B cell (primary cell): ENCODE results near the gene LIN7B. TPM values are rescaled to one million over a fixed set of nuclear protein-coding genes. Genes with fewer than 3 reads are reported as not detected.

Experiments used
- ATAC-seq: fragments of 200-7000 bp; cut with Tn5 transposase; one replicate; pipeline ENCODE4 v1.10.0; 2021; ENCODE audit warnings: low read depth, mild to moderate bottlenecking, moderate number of reproducible peaks, moderate library complexity
- CTCF ChIA-PET: fragments of 350-600 bp; sonication (Branson Sonifier 250); formaldehyde crosslinking; loops from one replicate; lab custom pipeline; 2021; ENCODE audit warnings: antibody characterized with exemption, inconsistent platforms; lab: Charles Lee
- POLR2A ChIA-PET: fragments of 350-600 bp; sonication (Branson Sonifier 250); formaldehyde crosslinking; loops from one replicate; lab custom pipeline; 2021; ENCODE audit warnings: antibody characterized with exemption; lab: Charles Lee
- DNase-seq: peaks from one replicate; pipeline ENCODE4 v3.0.0; 2013
- H2AFZ ChIP-seq: 2 replicates; pipeline ENCODE4 v1.6.1; 2012; ENCODE audit warnings: mild to moderate bottlenecking, low read depth, low read length; ENCODE audit not compliant: insufficient read depth, poor library complexity, severe bottlenecking
- H3K27ac ChIP-seq, 2 donors: 1 replicate in 1 of 2; 2 replicates in 1 of 2; pipeline ENCODE4 v1.5.1; 2012 to 2013; ENCODE audit warnings: low read length in 2 of 2, mild to moderate bottlenecking in 2 of 2, moderate library complexity in 1 of 2
- H3K27me3 ChIP-seq, 4 experiments: fragments of 200-600 bp in 1 of 4; sonication (generic) in 1 of 4; replicated peaks in 1 of 4; 1 replicate in 2 of 4; 2 replicates in 2 of 4; pipeline versions ENCODE4 v1.6.1 to v1.7.0; 2013 to 2016; ENCODE audit warnings: low read length in 3 of 4, mild to moderate bottlenecking in 2 of 4, mixed read lengths in 1 of 4, moderate library complexity in 1 of 4; ENCODE audit not compliant: insufficient read depth in 4 of 4, control insufficient read depth in 3 of 4; ENCODE audit errors: control extremely low read depth in 1 of 4
- H3K36me3 ChIP-seq, 2 experiments: replicated peaks in 1 of 2; 1 replicate in 1 of 2; 2 replicates in 1 of 2; pipeline versions ENCODE4 v1.6.1 to v1.7.1; 2013; ENCODE audit warnings: low read length in 1 of 2; ENCODE audit not compliant: insufficient read depth in 2 of 2, control insufficient read depth in 1 of 2; ENCODE audit errors: control extremely low read depth in 1 of 2, extremely low read depth in 1 of 2
- H3K4me1 ChIP-seq, 2 donors: fragments of 200-600 bp in 1 of 2; sonication (generic) in 1 of 2; 1 replicate in 1 of 2; 2 replicates in 1 of 2; pipeline versions ENCODE4 v1.5.1 to v1.6.1; 2013 to 2017; ENCODE audit warnings: low read length in 2 of 2; ENCODE audit not compliant: control insufficient read depth in 2 of 2, insufficient read depth in 2 of 2
- H3K4me2 ChIP-seq: replicated peaks from 2 replicates; pipeline ENCODE3; 2012; ENCODE audit warnings: mild to moderate bottlenecking, low read depth, low read length; ENCODE audit not compliant: poor library complexity, severe bottlenecking
- H3K4me3 ChIP-seq, 5 experiments: fragments of 200-600 bp in 1 of 5; sonication (generic) in 1 of 5; 1 replicate in 3 of 5; 2 replicates in 2 of 5; pipeline versions ENCODE4 v1.5.1 to v1.7.0; 2011 to 2016; ENCODE audit warnings: low read length in 4 of 5, mild to moderate bottlenecking in 4 of 5, low read depth in 2 of 5, control low read depth in 1 of 5, moderate library complexity in 1 of 5; ENCODE audit not compliant: insufficient read depth in 1 of 5; ENCODE audit errors: control extremely low read depth in 1 of 5, extremely low read depth in 1 of 5
- H3K79me2 ChIP-seq: fragments of 200-600 bp; sonication (generic); one replicate; pipeline ENCODE4 v1.6.0; 2016; ENCODE audit warnings: low read length; ENCODE audit not compliant: control insufficient read depth, insufficient read depth
- H3K9ac ChIP-seq: fragments of 200-600 bp; sonication (generic); 2 replicates; pipeline ENCODE4 v1.6.1; 2017; ENCODE audit warnings: mild to moderate bottlenecking, low read length, moderate library complexity
- H3K9me3 ChIP-seq, 3 donors: one replicate each; pipeline versions ENCODE4 v1.6.1 to v1.7.1; 2013; ENCODE audit warnings: low read length in 2 of 3; ENCODE audit not compliant: control insufficient read depth in 2 of 3, insufficient read depth in 1 of 3; ENCODE audit errors: control extremely low read depth in 1 of 3
- H4K20me1 ChIP-seq: 2 replicates; pipeline ENCODE4 v1.6.0; 2012; ENCODE audit warnings: mild to moderate bottlenecking, low read length; ENCODE audit not compliant: insufficient read depth, control insufficient read depth, poor library complexity, severe bottlenecking
- H3K27ac Mint-ChIP-seq: one replicate; pipeline ENCODE4 v1.8.0; 2021; ENCODE audit warnings: mixed read lengths
- H3K27me3 Mint-ChIP-seq: one replicate; pipeline ENCODE4 v1.8.0; 2021; ENCODE audit warnings: mixed read lengths
- H3K4me1 Mint-ChIP-seq: one replicate; pipeline ENCODE4 v1.8.0; 2021; ENCODE audit warnings: mixed read lengths
- H3K4me3 Mint-ChIP-seq: one replicate; pipeline ENCODE4 v1.8.0; 2021; ENCODE audit warnings: mixed read lengths
- H3K9me3 Mint-ChIP-seq: one replicate; pipeline ENCODE4 v1.8.0; 2022; ENCODE audit warnings: mixed read lengths; ENCODE audit not compliant: insufficient read depth
- CTCF ChIP-seq: fragments of 200-600 bp; IDR thresholded peaks from one replicate; pipeline ENCODE4 v1.8.0; 2022; ENCODE audit warnings: antibody characterized with exemption, mild to moderate bottlenecking
- EZH2 ChIP-seq: IDR thresholded peaks from 2 replicates; pipeline ENCODE4 v1.6.1; 2012; ENCODE audit warnings: borderline replicate concordance, low read depth, mild to moderate bottlenecking, moderate library complexity, low read length; ENCODE audit not compliant: insufficient read depth, poor library complexity, severe bottlenecking
- WGBS: methylation state at CpG from one replicate; pipeline ENCODE4 v1.1.5; 2013; ENCODE audit warnings: missing lambda C conversion rate; ENCODE audit not compliant: insufficient coverage; 5-methylcytosine and 5-hydroxymethylcytosine counted together
- intact Hi-C: fragments of 100-400 bp; cut with micrococcal nuclease; formaldehyde crosslinking; loops from one replicate; pipeline ENCODE4 v1.10.0; 2022
- polyA plus RNA-seq: library from polyadenylated mRNA; depleted of rRNA; stranded (reverse); fragments of >200 nt; gene quantifications from 2 replicates; pipeline ENCODE4 v1.2.3, GENCODE V29; 2012
- total RNA-seq, 2 donors: library from RNA; stranded (reverse); fragments of 120-200 nt in 1 of 2; gene quantifications; 1 replicate in 1 of 2; 2 replicates in 1 of 2; pipeline versions ENCODE4 v1.2.3 to v1.2.4, GENCODE V29; 2013 to 2022

Gene LIN7B
- total and polyA plus RNA-seq, 2 donors (not counting 1 experiment from before 2014, with no cell fraction given) = 7.4 to 12.4 TPM

- Mint-ChIP-seq H3K27me3 (peaks cover 6% of the 10 kb centered on the region), H3K27ac (peak within 1 kb of the TSS; percentile 93), H3K4me3 (peak within 1 kb of the TSS; percentile 90), H3K4me1 (peaks cover 41% of the 10 kb centered on the region), H3K9me3 (no peaks in the 10 kb centered on the region)
- TF ChIP-seq CTCF (peak; percentile 53), EZH2 (no peak)
- H3K27me3 ChIP-seq = peaks cover 0 to 11% (median 2%) of the 10 kb centered on the region in 4 experiments
- no peaks in the 10 kb centered on the region for H3K9me3 ChIP-seq
- peak within 1 kb of the TSS; percentile 39 to 88 (median 62) for H3K4me3 ChIP-seq
- CTCF ChIA-PET = interaction anchor here (1.0 to 5.6 kb wide), 4 partner anchors 12 to 323 kb away, joined by 3 to 33 read pairs (median 4); no protein-coding TSS in a partner anchor
- no peaks in the 10 kb centered on the region for H3K79me2 ChIP-seq
- WGBS = under 1% methylated on average over 85 of the region's 85 CpGs
- POLR2A ChIA-PET = interaction anchor here (1.5 kb wide), 1 partner anchor 9 kb away, joined by 9 read pairs; no protein-coding TSS in a partner anchor
- peak within 1 kb of the TSS; percentile 85 for H3K9ac ChIP-seq
- no peaks in the 10 kb centered on the region for H4K20me1 ChIP-seq
- ATAC-seq (peak; percentile 81), DNase-seq (peak; percentile 99)
- H2AFZ ChIP-seq = peak within 1 kb of the TSS; percentile 88
- H3K4me1 ChIP-seq = peaks cover 22 to 33% of the 10 kb centered on the region in 2 donors
- H3K27ac ChIP-seq = peak within 1 kb of the TSS; percentile 93 to 95
- H3K4me2 ChIP-seq = peak within 1 kb of the TSS; percentile 91
- intact Hi-C loops = loop anchor here (1.0 to 10.0 kb wide), 6 partner anchors 10 to 699 kb away; partner anchors contain the start of genes DBP, GYS1, MED25 and PRMT1
- no peaks in the 10 kb centered on the region for H3K36me3 ChIP-seq
These were observed 4.6 kb downstream of the LIN7B start, which contains the start of gene C19orf73 for GRCh38 chr19:49118565-49119410. TSS of gene C19orf73 (minus strand) at chr19:49119143. CDS start at chr19:49119022, 121 bp downstream.
